ENCODE results near the gene ALOX5AP.

The ALOX5AP gene

GRCh38 chr13:30712536-30713532 lies 22.5 kb upstream of the ALOX5AP start:
- no peak overlapping the region for H3K4me3 ChIP-seq (ENCODE audit: low read depth, low read length)
- no peak for TF ChIP-seq CTCF (IDR thresholded peaks at IDR 0.05; ENCODE audit: insufficient read depth, low read depth, low read length, missing control alignments)
- DNase-seq (ENCODE audit: low read depth): no peak

DNA sequence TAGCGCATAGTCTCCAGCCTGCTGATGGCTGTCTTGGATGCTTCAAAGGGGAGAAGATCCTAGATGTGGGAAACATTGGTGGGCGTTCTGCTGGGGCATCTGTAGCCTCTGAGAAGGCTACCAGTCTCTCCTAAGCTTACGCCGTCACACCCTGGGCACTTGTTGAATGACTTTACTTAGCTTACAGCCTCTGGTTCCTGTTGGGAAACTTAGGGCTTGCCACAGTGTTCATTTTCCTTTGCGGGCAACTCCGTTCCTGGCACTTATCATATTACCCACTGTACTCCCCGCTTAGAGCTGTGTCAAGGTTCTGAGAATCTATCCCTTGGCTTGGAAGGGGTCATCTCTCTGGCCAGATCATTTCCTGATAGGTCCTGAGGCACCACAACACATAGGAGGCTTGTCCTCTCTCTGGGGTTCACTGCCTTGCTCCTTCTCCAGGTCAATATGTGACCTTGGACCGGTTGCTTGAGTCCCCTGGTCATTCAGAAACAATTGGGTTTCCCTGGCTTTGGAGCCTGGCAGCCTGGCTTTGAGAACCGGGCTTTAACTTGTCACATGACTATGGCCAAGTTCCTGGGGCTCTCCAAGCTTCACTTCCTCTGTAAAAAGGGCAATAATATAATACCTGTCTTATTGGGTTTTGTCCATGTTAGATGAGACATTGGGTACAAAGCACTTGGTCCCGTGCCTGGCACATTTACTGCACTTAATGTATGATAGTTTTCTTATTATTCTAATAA lies 20.5 kb upstream of the ALOX5AP start:
- no peak for DNase-seq (ENCODE audit: low read depth)
- H3K4me3 ChIP-seq (ENCODE audit: low read depth, low read length): no peak overlapping the region
- TF ChIP-seq CTCF (IDR thresholded peaks at IDR 0.05; ENCODE audit: insufficient read depth, low read depth, low read length, missing control alignments): no peak

DNA sequence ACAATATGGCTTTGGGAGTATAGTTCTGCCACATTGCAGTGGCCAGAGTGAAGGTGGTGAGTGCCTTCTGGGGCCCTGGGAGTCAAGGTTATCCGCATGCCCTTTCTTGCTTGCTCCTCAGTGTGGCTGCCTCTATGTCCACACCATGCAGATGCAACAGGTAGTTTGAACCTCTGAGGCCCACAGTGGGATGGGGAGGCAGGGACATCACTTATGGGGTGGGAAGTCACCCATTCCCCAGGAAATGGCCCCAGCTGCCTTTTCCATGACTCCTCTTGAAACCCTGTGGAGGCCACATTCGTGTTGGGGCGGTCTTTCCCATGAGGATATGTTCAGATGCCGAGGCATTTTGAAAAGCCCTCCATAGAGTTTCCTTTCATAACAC lies 20.0 kb upstream of the ALOX5AP start:
- TF ChIP-seq CTCF (IDR thresholded peaks at IDR 0.05; ENCODE audit: insufficient read depth, low read depth, low read length, missing control alignments): no peak
- DNase-seq (ENCODE audit: low read depth): no peak
- no peak overlapping the region for H3K4me3 ChIP-seq (ENCODE audit: low read depth, low read length)

DNA sequence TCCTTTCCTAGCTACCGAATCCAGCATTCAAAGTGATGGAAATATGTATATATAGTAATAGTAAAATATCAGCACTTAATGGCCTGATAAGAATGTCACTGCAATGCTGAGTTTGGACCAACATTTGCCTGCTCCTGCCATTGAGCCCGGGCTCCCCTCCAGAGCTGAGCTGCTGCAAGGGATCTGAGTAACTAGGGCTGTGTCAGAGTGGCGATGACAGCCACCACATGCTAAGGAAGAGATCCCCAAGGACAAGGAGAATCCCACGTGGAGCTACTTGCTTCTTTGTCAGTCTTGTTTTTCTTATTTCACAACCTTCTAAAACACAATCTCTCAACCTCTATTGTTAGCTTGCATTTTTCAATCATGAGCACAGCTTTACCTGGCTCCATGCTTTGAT lies 19.5 kb upstream of the ALOX5AP start:
- no peak overlapping the region for H3K4me3 ChIP-seq (ENCODE audit: low read depth, low read length)
- DNase-seq (ENCODE audit: low read depth): no peak
- no peak for TF ChIP-seq CTCF (IDR thresholded peaks at IDR 0.05; ENCODE audit: insufficient read depth, low read depth, low read length, missing control alignments)

DNA sequence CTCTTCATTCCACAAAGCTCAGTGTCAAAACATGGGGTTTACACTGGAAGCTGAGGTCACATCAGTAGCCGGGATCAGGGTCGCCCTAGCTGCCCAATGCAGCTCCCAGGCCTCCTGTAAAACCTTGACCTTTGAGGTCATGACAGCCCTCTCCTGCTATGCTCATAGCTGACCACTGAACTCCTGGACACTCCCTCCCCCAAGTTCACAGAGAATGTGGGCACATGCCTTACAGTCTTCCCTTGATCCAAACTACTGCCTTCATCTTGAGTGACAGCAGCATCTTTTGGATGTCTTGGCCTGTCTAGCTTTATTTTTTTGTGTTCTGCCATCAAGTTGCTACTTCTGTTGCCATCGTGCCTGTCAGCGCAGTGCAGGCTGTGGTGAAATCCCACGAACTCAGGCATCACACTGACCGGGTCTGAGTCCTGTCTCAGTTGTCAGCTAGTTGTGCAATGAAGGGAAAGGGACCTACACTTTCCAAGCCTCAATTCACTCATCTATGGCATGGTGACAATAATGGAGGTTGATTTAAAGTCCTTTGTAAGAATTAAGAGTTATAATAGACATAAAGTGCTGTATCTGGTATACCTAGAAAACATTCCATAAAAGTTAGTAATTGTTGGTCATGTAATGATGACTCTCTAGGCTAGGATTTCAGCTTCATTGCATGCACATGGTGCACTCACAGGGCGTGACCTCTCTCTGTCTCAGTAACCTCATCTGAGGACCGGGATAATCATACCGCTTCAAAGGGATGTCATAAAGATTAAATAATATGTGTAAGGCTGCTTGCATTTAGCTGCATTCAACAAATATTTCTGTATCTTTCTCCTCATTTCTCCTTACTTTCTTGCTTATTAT lies 16.4 kb upstream of the ALOX5AP start:
- TF ChIP-seq CTCF (IDR thresholded peaks at IDR 0.05; ENCODE audit: insufficient read depth, low read depth, low read length, missing control alignments): no peak
- no peak overlapping the region for H3K4me3 ChIP-seq (ENCODE audit: low read depth, low read length)
- no peak for DNase-seq (ENCODE audit: low read depth)

- TF ChIP-seq CTCF (IDR thresholded peaks at IDR 0.05; ENCODE audit: insufficient read depth, low read depth, low read length, missing control alignments): no peak
- no peak for DNase-seq (ENCODE audit: low read depth)
- no peak overlapping the region for H3K4me3 ChIP-seq (ENCODE audit: low read depth, low read length)
These were observed 15.8 kb upstream of the ALOX5AP start for GRCh38 chr13:30719525-30719914.
